Amniotic epithelial cell (primary cell): ENCODE results near the gene TAF6.

Experiments
- DNase-seq: peaks from one replicate; pipeline ENCODE4 v3.0.0-alpha.2; 2010; ENCODE audit warnings: low read depth

Gene TAF6

GRCh38 chr7:100093054-100093453 is 26.1 kb downstream of the TAF6 start:
- DNase-seq = no peak

GRCh38 chr7:100091411-100092181 is 27.6 kb downstream of the TAF6 start:
- DNase-seq = no peak

DNA sequence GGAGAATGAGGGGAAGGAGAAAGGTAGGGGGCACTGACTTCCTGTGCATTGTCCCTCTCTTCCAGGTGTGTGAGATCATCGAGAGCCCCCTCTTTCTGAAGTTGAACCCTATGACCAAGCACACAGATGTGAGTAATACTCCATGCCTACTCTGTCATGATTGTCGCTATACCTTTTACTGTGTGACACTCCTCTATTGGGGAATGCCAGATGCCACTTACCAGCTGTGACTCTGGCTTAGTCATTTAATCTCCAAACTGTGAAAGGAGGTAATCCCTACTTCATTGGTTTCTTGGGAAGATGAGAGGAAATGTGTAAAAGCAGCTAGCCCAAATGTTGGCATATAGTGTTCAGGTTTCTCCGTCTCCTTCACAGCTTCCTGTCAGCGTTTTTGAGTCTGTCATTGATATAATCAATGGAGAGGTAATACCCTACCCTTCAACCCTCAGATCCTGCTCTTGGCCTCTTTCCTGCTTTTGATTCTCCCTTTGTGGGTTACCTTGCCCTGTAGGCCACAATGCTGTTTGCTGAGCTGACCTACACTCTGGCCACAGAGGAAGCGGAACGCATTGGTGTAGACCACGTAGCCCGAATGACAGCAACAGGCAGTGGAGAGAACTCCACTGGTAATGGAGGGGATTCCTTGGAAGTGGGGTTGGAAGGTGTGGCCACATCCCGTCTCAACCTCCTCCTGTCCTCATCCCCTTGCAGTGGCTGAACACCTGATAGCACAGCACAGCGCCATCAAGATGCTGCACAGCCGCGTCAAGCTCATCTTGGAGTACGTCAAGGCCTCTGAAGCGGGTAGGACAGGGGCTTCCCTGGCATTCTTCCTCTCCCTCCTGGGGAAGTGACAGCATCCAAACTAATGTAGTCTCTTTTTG is 28.4 kb downstream of the TAF6 start:
- no peak for DNase-seq

- DNase-seq = peak; percentile 66
These were observed 29.5 kb downstream of the TAF6 start for GRCh38 chr7:100089458-100090196.

DNA sequence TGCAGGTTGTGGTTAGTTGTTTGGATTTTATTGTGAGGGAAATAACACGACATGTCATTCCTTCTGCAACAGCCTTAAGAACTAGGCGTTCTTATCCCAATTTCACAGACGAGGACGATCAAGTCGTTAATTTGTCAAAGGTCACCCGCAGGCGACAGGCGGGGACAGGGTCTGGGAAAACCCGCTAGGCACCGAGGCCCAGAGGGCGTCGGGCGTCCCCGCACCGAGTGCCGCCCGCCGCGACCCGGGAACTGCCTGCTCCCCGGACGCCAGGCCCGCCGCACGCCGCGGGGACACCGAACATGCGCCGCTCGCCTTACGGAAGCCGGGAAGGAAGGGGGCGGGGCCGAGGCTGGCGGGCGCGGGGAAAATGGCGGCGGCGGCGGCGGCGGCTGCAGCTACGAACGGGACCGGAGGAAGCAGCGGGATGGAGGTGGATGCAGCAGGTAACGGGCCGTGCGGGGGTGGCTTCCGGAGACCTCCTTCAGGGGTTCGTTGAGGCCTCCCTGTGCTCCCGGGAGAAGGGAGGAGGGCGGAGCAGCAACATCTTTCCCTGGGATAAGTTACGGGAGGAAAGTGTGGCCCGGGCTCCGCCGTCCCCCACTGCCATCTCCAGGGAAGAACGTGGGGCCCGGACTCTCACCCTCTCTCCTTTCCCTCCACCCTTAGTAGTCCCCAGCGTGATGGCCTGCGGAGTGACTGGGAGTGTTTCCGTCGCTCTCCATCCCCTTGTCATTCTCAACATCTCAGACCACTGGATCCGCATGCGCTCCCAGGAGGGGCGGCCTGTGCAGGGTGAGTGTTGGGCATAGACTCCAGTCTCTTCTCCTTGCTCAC is 30.3 kb downstream of the TAF6 start, which contains the start of gene COPS6:
COPS6 (plus strand) TSS at position 349 of the 837 bp plus-strand sequence; CDS start at position 371, 22 bp downstream.
- DNase-seq = peak; percentile 51

DNA sequence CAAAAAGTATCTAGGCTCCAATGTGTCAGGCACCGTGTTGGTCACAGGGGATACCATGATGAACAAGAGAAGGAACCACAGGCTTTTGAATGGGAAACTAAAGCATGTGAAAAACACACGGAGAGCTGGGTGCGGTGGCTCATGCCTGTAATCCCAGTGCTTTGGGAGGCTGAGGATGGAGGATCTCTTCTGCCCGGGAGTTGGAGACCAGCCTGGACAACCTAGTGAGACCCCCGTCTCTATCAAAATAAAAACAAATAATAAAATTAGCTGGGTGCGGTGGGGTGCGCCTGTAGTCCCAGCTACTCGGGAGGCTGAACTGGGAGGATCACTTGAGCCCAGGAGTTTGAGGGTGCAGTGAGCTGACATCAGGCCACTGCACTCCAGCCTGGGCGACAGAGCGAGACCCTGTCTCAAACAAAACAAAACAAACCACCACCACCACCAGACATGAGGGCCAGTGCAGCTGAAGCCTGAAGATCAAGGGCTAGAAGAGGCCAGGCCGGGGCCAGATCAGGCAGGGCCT is 31.0 kb downstream of the TAF6 start:
- DNase-seq = no peak

GRCh38 chr7:100087055-100087750 is 32.0 kb downstream of the TAF6 start:
- peak; percentile 100 for DNase-seq

DNA sequence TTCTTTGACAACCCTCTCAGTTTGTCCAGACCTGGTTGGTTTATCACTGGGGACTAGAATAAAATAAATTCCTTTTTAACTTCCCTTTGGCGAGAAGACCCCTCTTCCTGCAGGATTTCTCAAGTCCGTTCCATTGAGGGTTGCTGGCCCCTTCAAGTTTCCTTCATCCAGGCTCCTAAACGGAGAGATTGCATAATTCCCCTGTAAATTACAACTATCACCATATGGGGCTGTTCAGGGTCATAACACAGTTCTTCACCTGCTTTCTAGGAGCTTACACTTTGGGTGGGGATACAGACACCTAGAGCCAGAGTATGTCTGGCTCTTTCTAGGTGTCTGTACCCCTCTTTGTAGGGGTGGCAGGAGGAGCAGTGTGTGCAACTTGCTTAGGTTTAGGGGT is 33.6 kb downstream of the TAF6 start:
- no peak for DNase-seq

GRCh38 chr7:100082978-100083377 is 36.2 kb downstream of the TAF6 start:
- no peak for DNase-seq

DNA sequence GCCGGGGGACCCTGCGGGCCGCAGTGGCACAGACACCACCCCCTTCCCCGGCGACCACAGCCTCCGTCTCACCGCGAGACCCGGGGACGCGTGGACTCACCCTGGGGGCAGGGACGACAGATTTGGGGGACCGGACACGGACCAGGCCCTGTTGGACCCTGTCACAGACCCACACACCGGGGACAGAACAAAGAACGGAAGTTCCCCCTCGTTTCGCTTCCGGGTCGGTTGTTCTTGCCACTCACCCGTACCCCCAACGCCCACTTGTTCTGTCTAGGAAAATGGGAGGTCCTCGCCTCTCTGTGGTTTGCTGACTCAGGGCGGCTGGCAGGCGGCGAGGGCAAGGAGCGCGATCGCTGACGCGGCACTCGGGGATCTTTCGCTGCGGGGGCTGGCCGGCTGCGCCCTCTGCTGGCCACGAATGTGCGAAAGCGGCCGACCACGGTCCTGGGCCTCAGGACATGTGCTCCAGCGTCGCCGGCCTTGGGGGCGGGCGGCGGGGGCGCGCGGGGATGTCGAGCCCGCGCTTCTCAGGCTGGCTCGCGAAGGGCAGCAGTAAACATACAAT is 37.5 kb downstream of the TAF6 start, which contains the start of gene ZNF3:
ZNF3 (minus strand) TSS at position 189 of the 568 bp plus-strand sequence. CDS start 4,366 bp downstream, outside the sequence.
- DNase-seq = peak; percentile 99

- DNase-seq = peak; percentile 30
These were observed 38.1 kb downstream of the TAF6 start for GRCh38 chr7:100080907-100081534.

DNA sequence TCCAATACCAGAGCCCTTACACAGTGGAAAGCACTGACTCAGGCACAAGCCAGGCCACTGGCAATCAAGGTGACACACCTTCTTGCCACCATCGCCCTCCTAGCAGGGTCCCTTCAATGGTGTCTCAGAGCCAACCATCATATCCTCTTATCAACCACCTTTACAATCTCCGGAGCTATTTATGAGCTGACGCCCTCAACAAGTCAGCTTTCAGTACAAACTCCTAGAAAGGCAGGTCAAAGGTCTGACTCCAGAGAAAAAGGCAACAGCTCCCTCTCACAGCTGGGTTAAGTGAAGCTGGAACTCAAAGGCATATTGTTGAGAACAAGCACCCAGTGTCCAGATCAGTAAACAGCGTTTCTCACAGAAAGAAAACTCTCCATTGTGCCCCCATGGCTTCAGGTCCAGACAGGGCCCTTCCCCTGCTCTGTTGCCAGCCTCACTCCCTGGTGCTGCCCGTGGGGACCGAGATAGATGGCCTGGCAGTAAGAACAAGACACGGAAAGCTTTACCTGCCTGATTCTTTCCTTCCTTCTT is 40.1 kb downstream of the TAF6 start:
- DNase-seq = no peak

DNA sequence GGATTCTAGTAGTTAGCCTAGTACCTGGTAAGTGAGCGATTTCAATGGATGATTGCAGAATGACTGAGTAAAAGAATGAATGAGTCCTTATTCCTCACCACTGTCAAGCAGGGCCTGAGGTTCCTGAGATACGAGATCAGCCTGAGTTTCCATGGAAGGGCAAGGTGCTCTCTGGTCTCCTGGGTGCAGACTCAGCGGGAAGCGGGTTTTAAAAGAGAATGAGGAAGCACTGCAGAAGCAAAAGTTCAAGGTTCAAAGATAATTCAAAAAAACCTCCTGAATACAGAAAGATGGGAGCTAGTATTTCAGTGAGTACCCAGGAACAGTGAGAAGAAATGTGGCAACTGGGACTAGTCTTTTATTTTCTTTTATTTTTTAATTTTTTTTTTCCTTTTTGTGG is 42.0 kb downstream of the TAF6 start:
- DNase-seq = no peak

- no peak for DNase-seq
These were observed 43.7 kb downstream of the TAF6 start for GRCh38 chr7:100075418-100075817.

- DNase-seq = no peak
These were observed 44.3 kb downstream of the TAF6 start for GRCh38 chr7:100074841-100075240.

GRCh38 chr7:100072462-100072861 is 46.7 kb downstream of the TAF6 start:
- no peak for DNase-seq

GRCh38 chr7:100071018-100071723 is 48.0 kb downstream of the TAF6 start:
- no peak for DNase-seq

GRCh38 chr7:100069991-100070390 is 49.2 kb downstream of the TAF6 start:
- no peak for DNase-seq

DNA sequence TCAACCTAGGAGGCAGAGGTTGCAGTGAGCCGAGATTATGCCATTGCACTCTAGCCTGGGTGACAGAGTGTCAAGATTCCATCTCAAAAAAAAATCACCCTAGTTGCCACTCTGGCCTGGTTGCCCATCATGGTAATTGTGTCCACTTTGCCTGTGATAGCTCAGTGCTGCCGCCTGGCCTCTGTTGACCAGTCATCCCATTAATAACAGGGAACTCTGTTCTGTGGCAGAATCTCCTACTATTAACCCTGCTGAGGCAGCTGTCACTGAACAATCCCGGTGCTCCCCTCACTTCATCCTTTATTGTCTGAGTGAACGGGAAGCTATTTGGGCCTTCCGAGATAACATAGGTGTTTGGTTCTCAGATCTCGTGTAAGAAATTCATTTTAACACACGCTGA is 52.2 kb downstream of the TAF6 start:
- DNase-seq = no peak
